GM13977 (cell line): ENCODE data around the gene TMEM163.

Experiments used
- DNase-seq: peaks from one replicate; pipeline ENCODE4 v3.0.0; 2012; ENCODE audit warnings: low spot score
- in situ Hi-C: fragments of 300-500 bp; cut with MboI; formaldehyde crosslinking; loops from one replicate; pipeline ENCODE4 v1.12.0; 2022; ENCODE audit warnings: low sequenced_read_pairs, low pct_unique_long_range_greater_than_20kb, mixed read lengths, inconsistent platforms; ENCODE audit not compliant: unreplicated experiment
- TF ChIP-seq, protein P1 (sequence below): IDR thresholded peaks from 2 replicates; pipeline ENCODE4 v1.5.1; 2012; ENCODE audit warnings: mild to moderate bottlenecking, control low read depth; ENCODE audit not compliant: insufficient read depth; ENCODE audit errors: extremely low read depth, missing control alignments

Gene TMEM163

DNA sequence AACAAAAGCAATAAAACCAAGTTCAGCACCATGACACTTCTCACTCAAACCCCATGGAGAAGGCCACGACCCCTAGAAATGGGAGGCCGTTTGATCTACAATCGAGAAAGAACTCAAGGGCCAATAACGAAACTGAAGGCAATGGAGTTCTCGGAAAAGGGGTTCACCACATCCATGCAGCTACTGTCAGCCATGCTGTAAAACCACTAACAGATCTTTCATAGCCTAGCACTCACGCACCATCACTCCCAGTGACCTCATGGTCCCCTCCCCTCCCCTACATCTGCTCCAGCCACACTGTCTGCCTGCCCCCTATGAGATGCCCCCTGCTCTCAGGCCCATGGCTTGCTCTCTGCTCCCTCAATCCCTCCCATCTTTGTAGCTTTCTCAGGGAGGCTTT lies 135.3 kb downstream of the TMEM163 start:
- in situ Hi-C loops, result no loop called here
- no peak for DNase-seq
- TF ChIP-seq, protein P1, sequence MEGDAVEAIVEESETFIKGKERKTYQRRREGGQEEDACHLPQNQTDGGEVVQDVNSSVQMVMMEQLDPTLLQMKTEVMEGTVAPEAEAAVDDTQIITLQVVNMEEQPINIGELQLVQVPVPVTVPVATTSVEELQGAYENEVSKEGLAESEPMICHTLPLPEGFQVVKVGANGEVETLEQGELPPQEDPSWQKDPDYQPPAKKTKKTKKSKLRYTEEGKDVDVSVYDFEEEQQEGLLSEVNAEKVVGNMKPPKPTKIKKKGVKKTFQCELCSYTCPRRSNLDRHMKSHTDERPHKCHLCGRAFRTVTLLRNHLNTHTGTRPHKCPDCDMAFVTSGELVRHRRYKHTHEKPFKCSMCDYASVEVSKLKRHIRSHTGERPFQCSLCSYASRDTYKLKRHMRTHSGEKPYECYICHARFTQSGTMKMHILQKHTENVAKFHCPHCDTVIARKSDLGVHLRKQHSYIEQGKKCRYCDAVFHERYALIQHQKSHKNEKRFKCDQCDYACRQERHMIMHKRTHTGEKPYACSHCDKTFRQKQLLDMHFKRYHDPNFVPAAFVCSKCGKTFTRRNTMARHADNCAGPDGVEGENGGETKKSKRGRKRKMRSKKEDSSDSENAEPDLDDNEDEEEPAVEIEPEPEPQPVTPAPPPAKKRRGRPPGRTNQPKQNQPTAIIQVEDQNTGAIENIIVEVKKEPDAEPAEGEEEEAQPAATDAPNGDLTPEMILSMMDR, result no peak

DNA sequence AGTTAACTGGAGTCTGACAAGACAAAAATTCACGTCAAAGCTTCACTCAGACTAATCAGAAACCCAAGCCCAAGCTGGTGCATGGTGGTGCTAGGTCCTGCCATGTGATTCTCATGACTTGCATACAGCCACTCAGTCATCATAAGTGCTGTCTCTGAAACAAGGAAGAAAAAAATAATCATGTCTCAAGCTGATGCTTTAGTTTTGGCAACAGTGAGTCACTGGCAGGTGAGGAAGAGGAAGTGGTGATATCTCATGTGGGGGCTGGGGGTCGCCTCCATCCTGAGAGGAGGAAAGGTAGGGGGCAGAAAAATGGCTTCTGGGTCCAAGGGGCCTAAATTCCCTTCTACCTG lies 136.3 kb downstream of the TMEM163 start:
- TF ChIP-seq, protein P1, result no peak
- DNase-seq, result no peak
- in situ Hi-C loops, result no loop called here

GRCh38 chr2:134581877-134582546 lies 136.8 kb downstream of the TMEM163 start:
- in situ Hi-C loops, result no loop called here
- DNase-seq, result no peak
- TF ChIP-seq, protein P1, result no peak

DNA sequence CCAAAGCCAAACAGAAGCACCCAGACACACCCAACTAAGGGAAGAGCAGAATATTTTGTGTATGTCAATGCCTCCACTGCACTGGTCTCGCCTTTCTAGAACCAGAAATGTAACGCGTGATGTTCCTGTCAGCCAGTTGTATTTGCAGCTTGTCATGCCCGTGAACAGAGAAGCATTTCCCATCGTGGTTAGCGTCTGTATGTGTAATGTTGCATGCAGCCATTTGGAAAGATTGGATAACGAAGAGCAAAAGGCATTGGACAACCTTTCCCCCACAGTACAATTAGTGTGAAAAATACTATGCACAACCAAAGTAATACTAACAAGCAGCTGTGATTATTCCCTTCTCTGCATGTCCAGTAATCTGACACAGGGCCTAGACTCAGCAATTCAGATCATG lies 140.5 kb downstream of the TMEM163 start:
- in situ Hi-C loops, result no loop called here
- TF ChIP-seq, protein P1, result no peak
- DNase-seq, result no peak

GRCh38 chr2:134576478-134576877 lies 142.3 kb downstream of the TMEM163 start:
- in situ Hi-C loops, result no loop called here
- TF ChIP-seq, protein P1, result no peak
- DNase-seq, result no peak

DNA sequence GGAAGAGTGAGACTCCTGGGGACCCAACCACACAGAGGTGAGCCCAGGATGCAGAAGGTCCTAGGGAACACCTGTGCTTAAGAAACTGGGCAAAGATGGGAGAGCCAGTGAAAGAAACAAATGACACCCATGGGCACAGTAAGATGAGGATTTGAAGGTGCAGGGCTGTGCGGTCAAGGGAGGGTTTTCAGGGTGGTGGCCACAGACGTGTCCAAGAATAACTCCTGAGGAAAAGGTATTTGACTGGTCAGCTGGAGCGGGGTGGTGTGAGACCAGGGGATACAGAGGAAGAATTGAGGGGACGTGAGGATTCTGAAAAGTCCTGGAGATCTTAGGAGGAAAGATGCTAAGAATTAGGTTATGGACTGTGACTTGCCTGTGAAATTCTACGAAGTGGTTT lies 142.9 kb downstream of the TMEM163 start:
- TF ChIP-seq, protein P1, result no peak
- DNase-seq, result no peak
- in situ Hi-C loops, result no loop called here
